Loucy (cell line): ENCODE data around the gene ARL10.
"Not testable (repeated sequence)": the region's sequence is repeated elsewhere in the genome, so short reads cannot be mapped to it uniquely, and the experiment has no call there.

Experiments used
- H2AFZ ChIP-seq: fragments of 200-600 bp; sonication (generic); 2 replicates; pipeline ENCODE4 v1.6.0; 2016; ENCODE audit warnings: antibody characterized with exemption, mild to moderate bottlenecking, low read length, moderate library complexity
- H3F3A ChIP-seq: fragments of 200-600 bp; 2 replicates; pipeline ENCODE4 v1.6.0; 2016; ENCODE audit warnings: antibody characterized with exemption, low read depth, mild to moderate bottlenecking
- H3K27me3 ChIP-seq: fragments of 200-600 bp; sonication (generic); 2 replicates; pipeline ENCODE4 v1.6.1; 2014; ENCODE audit warnings: low read length, mild to moderate bottlenecking; ENCODE audit not compliant: insufficient read depth, poor library complexity, severe bottlenecking
- H3K36me3 ChIP-seq: fragments of 200-600 bp; sonication (generic); 2 replicates; pipeline ENCODE4 v1.6.1; 2016; ENCODE audit warnings: low read length; ENCODE audit not compliant: insufficient read depth
- H3K4me1 ChIP-seq: fragments of 200-600 bp; sonication (generic); 2 replicates; pipeline ENCODE4 v1.5.1; 2014; ENCODE audit warnings: low read length, mild to moderate bottlenecking; ENCODE audit not compliant: insufficient read depth, poor library complexity, severe bottlenecking
- H3K4me2 ChIP-seq: fragments of 200-600 bp; sonication (generic); 2 replicates; pipeline ENCODE4 v1.6.0; 2014; ENCODE audit warnings: antibody characterized with exemption, low read length, low read depth, mild to moderate bottlenecking; ENCODE audit not compliant: poor library complexity, severe bottlenecking
- H3K4me3 ChIP-seq: fragments of 200-600 bp; sonication (generic); 2 replicates; pipeline ENCODE4 v1.5.1; 2014; ENCODE audit warnings: low read length, mild to moderate bottlenecking, mixed read lengths; ENCODE audit not compliant: poor library complexity, severe bottlenecking
- H3K79me2 ChIP-seq: fragments of 200-600 bp; sonication (generic); 2 replicates; pipeline ENCODE4 v1.6.1; 2014; ENCODE audit warnings: low read length; ENCODE audit not compliant: insufficient read depth
- H3K9ac ChIP-seq: fragments of 200-600 bp; sonication (generic); 2 replicates; pipeline ENCODE4 v1.6.0; 2014; ENCODE audit warnings: mild to moderate bottlenecking, low read depth, low read length, moderate library complexity; ENCODE audit not compliant: poor library complexity, severe bottlenecking
- H3K9me2 ChIP-seq: fragments of 200-600 bp; sonication (generic); replicated peaks from 2 replicates; pipeline ENCODE4 v1.6.1; 2016; ENCODE audit warnings: low read depth, low read length, mixed read lengths
- H3K9me3 ChIP-seq: fragments of 200-600 bp; sonication (generic); 2 replicates; pipeline ENCODE4 v1.6.1; 2014; ENCODE audit warnings: mild to moderate bottlenecking, antibody characterized with exemption, low read length, low read depth; ENCODE audit not compliant: insufficient read depth
- H4K20me1 ChIP-seq: fragments of 200-600 bp; sonication (generic); 2 replicates; pipeline ENCODE4 v1.6.0; 2014; ENCODE audit warnings: antibody characterized with exemption, low read length, mild to moderate bottlenecking; ENCODE audit not compliant: insufficient read depth, poor library complexity, severe bottlenecking
- EZH2phosphoT487 ChIP-seq: fragments of 200-600 bp; IDR thresholded peaks from 2 replicates; pipeline ENCODE4 v1.6.1; 2018; ENCODE audit warnings: antibody characterized with exemption, mild to moderate bottlenecking, moderate library complexity, borderline replicate concordance
- TF ChIP-seq, protein P1 (sequence below): fragments of 200-600 bp; sonication (generic); conservative IDR thresholded peaks from 2 replicates; pipeline ENCODE4 v1.5.1; 2014; ENCODE audit warnings: mild to moderate bottlenecking, antibody characterized with exemption, low read length

The ARL10 gene

GRCh38 chr5:176406436-176407052, 41.3 kb downstream of the ARL10 start:
- no peaks in the 10 kb centered on the region for H3K9me2 ChIP-seq
- no peaks in the 10 kb centered on the region for H3F3A ChIP-seq
- no peak overlapping the region for H3K4me2 ChIP-seq
- no peaks in the 10 kb centered on the region for H4K20me1 ChIP-seq
- H3K27me3 ChIP-seq: no peaks in the 10 kb centered on the region
- no peaks in the 10 kb centered on the region for H3K4me1 ChIP-seq
- H3K79me2 ChIP-seq: no peaks in the 10 kb centered on the region
- no peak overlapping the region for H2AFZ ChIP-seq
- TF ChIP-seq, protein P1, sequence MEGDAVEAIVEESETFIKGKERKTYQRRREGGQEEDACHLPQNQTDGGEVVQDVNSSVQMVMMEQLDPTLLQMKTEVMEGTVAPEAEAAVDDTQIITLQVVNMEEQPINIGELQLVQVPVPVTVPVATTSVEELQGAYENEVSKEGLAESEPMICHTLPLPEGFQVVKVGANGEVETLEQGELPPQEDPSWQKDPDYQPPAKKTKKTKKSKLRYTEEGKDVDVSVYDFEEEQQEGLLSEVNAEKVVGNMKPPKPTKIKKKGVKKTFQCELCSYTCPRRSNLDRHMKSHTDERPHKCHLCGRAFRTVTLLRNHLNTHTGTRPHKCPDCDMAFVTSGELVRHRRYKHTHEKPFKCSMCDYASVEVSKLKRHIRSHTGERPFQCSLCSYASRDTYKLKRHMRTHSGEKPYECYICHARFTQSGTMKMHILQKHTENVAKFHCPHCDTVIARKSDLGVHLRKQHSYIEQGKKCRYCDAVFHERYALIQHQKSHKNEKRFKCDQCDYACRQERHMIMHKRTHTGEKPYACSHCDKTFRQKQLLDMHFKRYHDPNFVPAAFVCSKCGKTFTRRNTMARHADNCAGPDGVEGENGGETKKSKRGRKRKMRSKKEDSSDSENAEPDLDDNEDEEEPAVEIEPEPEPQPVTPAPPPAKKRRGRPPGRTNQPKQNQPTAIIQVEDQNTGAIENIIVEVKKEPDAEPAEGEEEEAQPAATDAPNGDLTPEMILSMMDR: no peak
- no peak for TF ChIP-seq EZH2phosphoT487
- H3K9ac ChIP-seq: no peak overlapping the region
- H3K4me3 ChIP-seq: no peak overlapping the region
- no peaks in the 10 kb centered on the region for H3K36me3 ChIP-seq
- H3K9me3 ChIP-seq: no peaks in the 10 kb centered on the region

- Histone ChIP-seq H3K4me2 (no peak overlapping the region), H3K36me3 (no peaks in the 10 kb centered on the region), H3K9ac (no peak overlapping the region), H3K9me2 (no peaks in the 10 kb centered on the region), H4K20me1 (no peaks in the 10 kb centered on the region), H3K27me3 (no peaks in the 10 kb centered on the region), H3K79me2 (no peaks in the 10 kb centered on the region), H3K4me3 (no peak overlapping the region), H3F3A (no peaks in the 10 kb centered on the region), H2AFZ (no peak overlapping the region), H3K4me1 (no peaks in the 10 kb centered on the region), H3K9me3 (no peaks in the 10 kb centered on the region)
- no peak for TF ChIP-seq EZH2phosphoT487
- TF ChIP-seq, protein P1: no peak
Measured at GRCh38 chr5:176407456-176408251, 42.4 kb downstream of the ARL10 start.

DNA sequence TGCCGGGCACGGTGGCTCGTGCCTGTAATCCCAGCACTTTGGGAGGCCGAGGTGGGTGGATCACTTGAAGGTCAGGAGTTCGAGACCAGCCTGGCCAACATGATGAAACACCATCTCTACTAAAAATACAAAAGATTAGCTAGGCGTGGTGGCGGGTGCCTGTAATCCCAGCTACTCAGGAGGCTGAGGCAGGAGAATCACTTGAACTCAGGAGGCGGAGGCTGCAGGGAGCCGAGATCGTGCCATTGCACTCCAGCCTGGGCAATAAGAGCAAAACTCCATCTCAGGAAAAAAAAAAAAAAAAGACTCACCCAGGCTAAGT, 42.9 kb downstream of the ARL10 start:
- not testable (repeated sequence) for H3K4me3 ChIP-seq, H3K9me3 ChIP-seq, H3F3A ChIP-seq, H3K27me3 ChIP-seq, H3K36me3 ChIP-seq, H3K9me2 ChIP-seq, H3K9ac ChIP-seq, H3K4me1 ChIP-seq, H4K20me1 ChIP-seq, H3K4me2 ChIP-seq, H3K79me2 ChIP-seq, H2AFZ ChIP-seq

- H2AFZ ChIP-seq: no peak overlapping the region
Measured at GRCh38 chr5:176408590-176408989, 43.3 kb downstream of the ARL10 start.

More at GRCh38 chr5:176408590-176408989, 43.3 kb downstream of the ARL10 start:
- Histone ChIP-seq H3K9me3 (no peaks in the 10 kb centered on the region), H3K4me2 (no peak overlapping the region), H4K20me1 (no peaks in the 10 kb centered on the region), H3K9me2 (no peaks in the 10 kb centered on the region), H3K27me3 (no peaks in the 10 kb centered on the region), H3F3A (no peaks in the 10 kb centered on the region), H3K36me3 (no peaks in the 10 kb centered on the region), H3K4me3 (no peak overlapping the region), H3K79me2 (no peaks in the 10 kb centered on the region), H3K9ac (no peak overlapping the region), H3K4me1 (no peaks in the 10 kb centered on the region)
- TF ChIP-seq, protein P1: no peak
- TF ChIP-seq EZH2phosphoT487: no peak
